CD1c-positive myeloid dendritic cell (primary cell): ENCODE results near the gene PALLD.

ENCODE experiments used
- DNase-seq: peaks from one replicate; pipeline ENCODE4 v3.0.0-alpha.2; 2016; ENCODE audit errors: extremely low spot score

PALLD gene

DNA sequence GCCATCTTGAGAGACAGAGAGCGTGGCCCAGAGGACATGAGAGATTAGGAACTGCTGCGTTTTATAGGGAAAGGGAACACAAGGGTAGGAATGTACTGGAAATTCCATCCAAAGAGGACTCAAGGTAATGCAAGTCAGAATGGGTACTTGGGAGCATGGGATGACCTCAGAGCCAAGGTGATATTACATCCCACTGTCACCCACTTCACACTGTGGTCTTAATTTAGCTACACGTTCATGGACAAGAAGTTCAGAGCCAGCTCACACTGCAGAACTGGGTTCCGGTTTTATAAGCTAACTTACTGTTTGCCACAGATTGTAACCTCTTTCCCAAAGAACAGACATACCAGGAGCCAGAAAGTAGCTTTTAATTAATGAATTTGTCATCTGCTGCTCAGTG lies 268.5 kb downstream of the PALLD start:
- DNase-seq: no peak

DNA sequence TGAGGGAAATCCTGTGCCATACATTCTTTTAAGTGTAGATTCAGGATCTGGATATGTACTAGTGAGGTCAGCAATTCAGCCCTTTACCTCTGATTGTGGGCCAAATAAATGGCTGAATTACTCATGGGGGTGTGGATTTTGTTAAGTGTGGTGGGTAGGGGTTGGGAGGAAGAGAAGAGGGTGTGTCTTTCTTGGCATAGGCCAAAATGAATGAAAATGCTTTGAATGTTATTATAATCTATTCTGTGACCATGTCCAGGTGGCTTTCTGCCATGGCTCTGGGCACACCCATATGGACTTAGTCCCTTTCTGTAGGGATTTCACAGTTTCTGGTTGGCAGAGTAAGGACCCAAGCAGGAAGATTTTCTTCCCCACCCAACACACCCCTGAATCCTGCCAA lies 268.9 kb downstream of the PALLD start:
- no peak for DNase-seq

DNA sequence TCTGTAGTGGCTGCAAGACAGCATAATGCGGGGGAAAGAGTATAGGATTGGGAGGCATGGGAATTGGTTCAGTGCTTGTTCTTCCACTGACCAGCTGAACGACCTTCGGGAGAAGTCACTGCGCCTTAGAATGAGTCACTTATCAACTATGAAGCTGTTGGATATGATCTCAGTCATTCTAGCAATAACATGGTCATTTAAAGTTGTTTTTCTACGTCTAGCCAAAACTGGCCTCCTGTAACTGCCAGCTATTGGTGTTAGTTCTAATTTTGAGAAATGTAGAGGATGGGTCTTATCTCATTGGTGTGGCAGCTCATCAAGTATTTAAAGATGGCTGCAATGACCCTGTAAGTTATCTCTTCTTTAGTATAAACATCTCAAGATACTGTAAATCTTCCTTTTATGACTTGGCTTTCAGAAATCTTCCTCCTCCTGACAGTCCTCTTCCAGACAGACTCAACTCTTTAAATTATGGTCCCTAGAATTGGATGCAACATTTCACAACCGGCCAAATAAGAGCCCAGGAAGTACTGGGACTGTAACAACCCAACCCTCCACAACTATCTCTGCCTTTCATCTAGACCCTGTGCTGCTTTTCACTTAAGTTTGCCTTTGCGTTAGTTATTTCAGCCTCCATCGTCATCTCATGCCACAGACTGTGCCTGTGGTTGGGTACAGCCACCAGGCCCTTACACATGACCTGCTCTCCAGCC lies 269.9 kb downstream of the PALLD start:
- no peak for DNase-seq

DNA sequence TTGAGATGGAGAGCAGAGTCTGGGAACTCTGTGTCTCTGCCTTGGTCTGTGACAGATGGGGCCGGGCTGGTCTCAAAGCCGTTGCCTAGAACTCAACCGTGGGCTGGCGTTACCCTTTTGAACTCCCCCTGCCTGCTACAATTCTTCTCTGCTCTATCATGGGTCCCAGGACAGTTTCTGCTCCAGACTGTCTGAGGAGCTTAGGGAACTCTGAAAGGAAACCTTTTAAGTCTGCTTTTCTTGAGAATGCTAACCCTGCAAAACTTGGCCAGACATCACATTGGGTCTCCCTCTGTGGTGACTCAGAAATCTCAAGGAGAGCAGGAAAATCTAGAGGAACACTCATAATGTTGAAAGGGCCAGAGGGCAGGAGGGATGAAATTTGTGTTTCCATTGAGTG lies 272.6 kb downstream of the PALLD start:
- DNase-seq: no peak

DNA sequence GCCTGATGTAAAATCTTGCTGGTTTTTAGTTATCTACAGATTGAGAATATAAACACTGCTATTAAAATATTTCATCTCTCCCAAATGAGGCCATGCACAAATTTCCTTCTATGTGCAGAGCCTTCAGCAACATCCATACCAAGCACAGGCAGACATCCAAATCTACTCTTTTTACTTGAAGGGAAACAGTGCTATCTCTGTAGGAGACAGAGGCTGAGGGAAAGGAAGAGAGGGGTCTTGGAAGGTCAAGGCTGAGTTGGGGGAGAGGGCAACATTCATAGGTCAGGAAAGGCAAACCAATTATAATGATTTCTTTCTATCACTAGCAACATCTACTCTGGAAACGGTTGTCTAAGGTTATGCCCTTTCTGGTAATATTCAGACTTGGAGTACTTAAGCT lies 273.0 kb downstream of the PALLD start:
- DNase-seq: no peak

DNA sequence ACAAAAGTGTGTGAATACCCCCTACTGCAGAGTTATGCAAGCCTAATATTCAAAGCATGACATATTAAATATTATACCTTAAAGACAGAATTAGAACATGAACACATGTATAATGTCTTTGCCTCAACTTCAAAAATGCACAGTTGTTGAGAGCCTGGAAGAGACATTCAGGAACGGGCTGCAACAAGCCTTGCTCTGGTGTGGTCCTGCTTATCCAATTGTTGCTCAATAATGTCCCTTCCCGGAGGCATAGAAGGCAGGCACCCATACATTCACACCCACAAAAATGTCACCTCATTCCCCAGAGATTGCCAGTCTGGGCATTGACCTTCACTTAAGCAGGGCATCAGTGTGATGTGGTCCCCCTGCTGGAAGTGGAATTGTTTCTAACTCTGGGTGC lies 274.4 kb downstream of the PALLD start:
- DNase-seq: no peak

DNA sequence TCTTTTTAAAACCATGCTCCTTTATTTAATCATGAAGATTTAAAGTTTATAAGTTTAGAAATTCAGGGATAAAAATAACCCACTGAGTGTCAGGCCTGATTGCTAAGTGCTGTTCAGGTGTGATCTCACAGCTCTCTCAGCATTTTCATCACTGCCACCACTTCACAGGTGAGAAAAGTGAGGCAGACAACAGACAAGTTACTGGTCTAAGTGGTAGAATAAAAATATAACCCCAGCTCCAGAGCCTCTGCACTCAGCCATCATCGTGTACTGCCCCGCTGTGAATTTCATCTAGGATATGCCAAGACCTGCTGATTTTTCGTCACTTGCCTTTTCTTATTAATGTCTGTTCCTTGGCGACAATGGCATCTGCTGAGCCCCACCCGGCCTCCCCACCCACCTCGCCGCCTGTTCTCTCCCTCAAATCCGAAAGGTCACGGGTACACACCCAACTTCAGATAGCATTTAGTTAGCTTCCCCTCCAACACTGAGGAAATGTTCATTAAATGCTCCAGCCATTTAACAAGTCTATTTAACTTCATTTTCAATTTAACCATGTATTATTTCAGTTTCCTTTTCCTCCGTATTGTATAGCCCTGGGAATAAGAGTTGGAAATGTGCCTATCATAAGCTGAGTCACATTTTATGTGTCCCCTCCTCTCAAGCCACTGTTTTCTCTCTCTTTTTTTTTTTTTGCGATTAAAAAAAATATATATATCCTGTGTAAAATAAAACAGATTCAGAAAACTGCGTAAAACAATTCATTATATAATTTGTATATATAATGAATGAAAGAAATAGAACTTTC lies 276.7 kb downstream of the PALLD start:
- no peak for DNase-seq

DNA sequence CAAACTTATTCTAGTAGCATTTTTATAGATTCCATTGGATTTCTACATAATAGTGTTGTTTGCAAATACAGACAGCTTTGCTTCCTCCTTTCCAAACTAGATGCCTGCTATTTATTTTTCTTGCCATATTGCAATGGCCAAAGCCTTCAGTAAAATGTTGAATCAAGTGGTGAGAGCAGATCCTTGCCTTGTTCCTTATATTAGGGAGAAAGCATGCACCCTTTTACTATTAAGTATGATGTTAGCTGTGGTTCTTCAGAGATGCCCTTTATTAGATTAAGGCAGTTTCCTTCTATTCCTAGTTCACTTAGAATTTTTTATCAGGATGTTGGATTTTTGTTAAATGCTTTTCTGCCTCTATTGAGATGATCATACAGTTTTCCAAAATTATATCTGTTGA lies 279.5 kb downstream of the PALLD start:
- DNase-seq: no peak

DNA sequence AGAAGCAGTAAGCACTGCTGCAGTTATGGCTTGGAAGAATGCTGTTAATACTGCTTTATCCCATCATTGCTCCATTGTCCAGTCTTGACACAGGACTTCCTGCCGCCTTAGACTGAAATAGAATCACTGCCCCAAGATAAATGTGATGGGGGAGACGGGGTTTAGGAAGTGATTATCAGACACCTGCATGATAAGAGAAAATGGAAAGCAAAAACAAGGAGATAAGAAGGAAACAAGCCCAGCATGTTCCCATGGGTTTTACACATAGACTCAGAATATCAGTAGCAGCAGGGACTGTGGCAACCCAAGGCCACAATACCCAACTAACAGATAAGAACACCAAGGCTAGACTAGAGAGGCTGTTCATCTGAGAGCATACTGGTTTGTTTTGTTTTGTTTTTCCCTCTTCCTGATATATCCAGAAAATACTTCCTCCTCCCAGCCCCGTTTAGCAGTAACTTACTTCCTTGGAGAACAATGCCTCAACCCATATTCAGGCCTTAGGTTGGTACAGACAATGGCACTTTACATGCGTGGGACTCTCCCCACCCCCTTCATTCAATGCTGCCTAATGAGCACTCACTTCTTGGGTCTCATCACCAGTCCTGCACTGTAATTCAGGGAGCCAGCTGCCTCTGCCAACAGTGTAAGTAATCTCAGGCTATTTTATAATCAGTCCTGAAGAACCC lies 280.6 kb downstream of the PALLD start:
- DNase-seq: no peak

DNA sequence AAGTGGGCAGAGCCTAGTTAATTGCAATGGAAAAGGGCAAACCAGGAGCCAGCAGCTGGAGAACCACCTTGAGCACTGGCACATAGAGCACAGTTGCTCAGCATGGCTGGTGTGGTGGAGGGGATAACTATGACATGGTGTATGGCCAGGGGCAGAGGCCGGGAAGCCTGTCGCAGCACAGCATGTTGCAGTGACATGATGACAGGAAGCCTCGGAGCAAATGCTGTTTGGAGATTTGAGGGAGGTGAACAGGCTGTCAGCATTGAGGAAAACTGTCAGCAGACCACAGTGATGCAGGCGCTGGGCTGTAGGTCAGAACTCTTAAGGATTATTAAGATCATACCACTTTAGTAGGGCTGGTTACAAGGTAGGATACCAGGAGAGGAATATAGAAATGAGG lies 284.5 kb downstream of the PALLD start:
- no peak for DNase-seq

DNA sequence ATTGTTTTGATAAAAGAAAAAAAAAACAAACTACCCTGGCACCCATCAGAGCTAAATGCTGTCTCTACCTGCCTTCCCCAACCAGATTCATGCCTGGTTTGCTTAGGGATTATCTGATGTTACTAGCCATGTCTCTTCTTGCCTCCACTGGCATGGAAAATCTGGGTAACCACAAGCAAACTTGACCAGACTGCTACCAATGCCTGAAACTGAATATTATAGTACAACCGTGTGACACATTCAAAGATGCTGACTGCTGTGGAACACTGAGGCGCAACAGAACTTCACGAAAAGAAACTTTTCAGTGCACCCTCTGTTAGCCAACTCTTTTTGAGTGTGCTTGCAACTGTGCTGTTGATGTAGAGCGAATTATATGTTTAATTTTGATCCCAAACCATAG lies 285.1 kb downstream of the PALLD start:
- no peak for DNase-seq

DNA sequence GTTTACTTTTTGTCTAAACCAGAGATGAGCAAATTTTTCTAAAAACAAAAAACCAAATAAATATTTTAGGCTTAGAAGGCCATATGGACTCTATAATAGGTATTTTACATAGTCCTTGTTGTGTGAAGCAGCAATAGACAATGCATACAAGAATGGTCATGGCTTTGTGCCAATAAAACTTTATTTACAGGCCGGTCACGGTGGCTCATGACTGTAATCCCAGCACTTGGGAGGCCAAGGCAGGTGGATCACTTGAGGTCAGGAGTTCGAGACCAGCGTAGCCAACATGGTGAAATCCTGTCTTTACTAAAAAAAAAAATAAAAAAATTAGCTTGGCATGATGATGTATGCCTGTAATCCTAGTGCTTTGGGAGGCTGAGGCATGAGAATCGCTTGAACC lies 285.6 kb downstream of the PALLD start:
- no peak for DNase-seq

DNA sequence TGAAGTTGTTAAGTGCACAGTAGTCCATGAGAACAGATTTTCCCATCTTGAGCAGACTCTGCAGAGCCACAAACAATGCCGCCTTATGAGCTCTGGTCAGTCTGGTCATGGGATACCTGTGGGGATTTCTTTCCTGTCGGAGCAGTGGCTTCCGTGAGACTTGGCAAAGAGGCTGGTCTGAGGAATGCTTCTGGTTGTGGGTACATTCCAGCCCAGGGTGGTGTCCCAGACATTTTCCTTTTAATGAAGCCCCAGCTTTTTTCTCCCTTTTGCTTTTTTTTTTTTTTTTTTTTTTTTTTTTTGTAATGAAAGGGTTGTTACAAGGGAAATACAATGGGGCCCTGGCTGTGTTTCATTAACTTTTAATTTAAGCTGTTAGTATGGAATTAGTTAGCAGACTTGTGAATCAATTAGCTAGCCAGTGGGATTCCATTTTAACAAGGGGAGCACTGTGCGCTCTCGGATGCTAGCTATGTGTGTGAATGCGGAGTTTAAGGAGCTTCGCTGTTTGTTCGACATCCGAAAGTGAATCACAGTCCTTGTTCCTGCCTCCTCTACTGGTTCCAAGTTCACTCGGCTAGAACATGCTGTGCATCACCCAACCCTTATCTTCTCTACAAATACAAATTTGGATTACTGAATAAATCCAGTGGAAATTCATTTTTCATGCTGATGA lies 288.1 kb downstream of the PALLD start:
- no peak for DNase-seq

DNA sequence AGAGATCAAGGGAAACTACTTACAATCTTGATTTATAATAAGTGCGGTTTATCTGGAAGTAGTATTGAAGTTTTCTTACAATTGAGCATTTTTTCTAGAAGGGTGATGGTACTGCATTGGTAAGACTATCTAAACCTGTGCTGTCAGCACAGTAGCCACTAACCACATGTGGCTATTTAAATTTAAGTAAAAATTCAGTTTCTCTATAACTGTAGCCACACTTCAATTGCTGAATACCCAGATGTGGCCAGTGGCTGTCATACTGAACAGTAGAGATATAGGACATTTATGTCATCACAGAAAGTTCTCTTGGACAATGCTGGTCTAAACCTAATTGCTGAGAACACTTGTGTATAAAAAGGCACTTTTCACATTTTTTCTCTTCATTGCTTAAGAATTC lies 290.5 kb downstream of the PALLD start:
- DNase-seq: no peak

DNA sequence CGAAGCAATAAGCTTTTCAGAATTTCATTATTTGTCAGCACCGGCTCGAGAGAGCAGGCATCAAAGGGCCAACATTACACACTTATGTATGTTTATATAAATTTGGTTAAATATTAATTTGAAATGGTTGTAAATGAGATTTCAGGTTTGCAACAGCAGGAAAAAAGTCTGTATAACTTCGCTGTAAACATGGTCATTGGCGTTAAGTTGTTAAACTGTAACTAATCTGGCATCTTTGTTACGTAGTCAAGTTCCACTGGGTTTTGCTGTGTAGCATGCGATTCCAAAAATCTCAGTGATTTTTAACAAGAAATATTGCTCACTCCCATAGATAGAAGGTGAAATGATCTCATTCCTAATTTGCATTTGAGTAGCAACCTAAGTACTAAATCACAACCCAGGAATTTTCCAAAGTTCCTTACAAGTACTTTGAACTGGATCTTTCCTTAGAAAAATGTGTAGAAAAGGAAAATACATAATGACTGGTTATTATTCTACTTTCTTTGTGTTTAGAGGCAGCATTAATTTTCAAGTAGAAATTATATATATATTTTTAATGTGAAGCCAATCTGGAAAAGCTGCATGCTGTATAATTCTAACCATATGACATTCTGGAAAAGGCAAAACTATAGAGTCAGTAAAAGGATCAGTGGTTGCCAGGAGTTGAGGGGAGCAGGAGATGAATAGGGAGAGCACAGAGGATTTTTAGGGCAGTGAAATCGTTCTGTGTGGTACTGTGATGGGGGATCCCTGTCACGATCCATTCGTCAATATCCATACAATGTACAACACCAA lies 291.1 kb downstream of the PALLD start:
- no peak for DNase-seq

DNA sequence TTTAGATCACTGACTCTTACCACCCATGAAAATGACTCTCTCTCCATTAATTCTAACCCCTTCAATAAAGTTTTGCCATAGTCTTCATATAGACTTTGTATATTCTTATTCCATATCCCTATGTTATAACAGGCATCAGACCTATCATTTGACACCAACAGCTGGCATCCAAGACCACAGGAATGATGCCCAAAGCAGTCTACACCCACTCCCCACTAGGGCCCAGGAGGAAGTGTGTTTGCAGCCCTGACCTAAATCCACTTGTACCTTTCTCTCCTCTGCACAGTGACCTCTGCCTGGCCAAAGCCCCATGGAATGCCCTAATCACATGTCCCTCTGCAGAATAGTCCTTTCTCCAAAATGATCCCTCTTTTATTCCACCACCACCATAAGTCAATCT lies 294.0 kb downstream of the PALLD start:
- no peak for DNase-seq

DNA sequence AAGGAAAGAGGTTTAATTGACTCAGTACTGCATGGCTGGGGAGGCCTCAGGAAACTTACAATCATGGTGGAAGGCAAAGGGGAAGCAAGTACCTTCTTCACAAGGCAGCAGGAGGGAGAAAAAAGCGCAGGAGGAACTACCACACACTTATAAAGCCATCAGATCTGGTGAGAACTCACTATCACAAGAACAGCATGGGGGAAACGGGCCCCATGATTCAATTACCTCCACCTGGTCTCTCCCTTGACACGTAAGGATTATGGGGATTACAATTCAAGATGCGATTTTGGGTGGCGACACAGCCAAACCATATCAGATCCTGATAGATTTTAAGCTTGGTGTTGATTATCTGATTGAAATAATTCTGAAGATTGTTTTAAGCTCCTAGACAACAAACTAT lies 294.5 kb downstream of the PALLD start:
- DNase-seq: no peak

DNA sequence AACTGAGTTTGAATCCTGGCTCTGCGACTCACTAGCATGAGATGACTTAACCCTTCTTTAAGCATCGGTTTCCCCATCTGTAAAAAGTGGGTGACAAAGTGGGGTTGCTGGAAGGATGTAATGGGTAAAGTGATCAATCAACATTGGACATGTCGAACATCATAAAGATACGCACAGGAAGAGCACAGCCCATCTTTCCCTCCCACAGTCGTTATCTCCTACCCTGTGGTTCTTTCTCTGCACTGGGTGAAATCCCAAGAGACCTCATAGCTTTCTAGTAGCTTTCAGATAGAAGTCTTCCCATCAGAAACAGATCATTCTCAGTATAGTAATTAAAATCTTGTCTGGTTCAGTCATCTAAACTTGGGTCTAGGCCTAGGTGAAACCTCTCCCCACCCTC lies 296.7 kb downstream of the PALLD start:
- no peak for DNase-seq

DNA sequence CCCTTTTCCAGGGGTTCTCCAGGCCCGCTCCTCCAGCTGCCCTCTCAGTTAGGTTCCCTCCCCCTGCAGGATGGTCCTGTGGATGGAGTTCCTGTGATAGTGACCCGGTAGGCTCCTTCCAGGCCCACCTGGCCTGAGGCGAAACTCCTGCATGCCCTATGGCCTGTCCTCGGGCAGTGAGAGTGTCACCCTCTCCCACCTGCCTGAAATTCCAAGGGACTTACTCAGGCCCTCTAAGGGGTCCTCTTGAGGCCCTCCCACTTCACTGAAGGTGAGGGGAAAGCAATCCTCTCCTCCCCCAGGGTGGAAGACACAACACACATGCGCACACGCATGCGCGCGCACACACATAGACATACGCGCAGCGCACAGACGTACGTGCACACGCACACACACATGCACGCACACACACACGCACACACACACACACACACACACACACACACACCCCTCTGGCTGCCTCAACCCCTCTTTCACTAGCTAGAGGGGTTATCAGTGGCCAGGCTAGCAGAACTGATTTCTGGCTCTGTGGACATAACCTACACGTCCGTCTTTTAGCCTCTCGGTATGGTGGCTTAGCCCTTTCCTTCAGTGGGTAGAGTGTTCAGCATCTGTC lies 297.3 kb downstream of the PALLD start:
- no peak for DNase-seq

DNA sequence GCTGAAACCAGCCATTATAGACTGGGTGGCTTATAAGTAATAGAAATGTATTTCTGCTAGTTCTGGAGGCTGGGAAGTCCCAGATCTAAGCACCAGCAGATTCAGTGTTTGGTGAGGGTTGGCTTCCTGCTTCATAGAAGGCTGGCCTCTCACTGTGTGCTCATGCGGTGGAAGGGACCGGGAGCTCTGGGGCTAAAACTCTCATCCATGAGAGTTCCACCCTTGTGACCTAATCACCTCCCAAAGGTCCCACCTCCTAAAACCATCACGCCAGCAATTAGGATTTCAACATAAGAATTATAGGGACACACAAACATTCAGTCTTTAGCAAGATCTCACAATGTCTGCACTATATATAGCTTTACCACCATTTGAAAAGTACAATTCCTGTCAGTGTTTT lies 298.0 kb downstream of the PALLD start:
- DNase-seq: no peak

DNA sequence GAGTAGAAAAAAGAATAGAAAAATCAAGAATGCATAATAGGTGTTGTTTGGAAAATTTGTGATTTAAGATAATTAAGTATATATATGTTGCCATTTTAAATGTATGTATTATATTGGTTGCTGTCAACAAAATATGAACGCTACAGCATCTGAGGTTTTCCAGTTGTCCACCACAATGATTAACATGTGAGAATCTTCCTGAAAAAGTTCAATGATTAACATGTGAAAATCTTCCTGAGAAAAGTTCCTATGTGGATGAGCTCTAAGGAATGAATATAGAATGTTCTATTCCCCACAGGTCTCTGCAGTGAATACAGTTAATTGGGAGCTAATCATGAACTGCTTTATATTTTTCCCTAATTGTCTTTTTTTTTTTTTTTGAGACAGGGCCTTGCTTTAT lies 298.5 kb downstream of the PALLD start:
- DNase-seq: no peak
